Stomach (tissue), 4 donors: ENCODE results near the gene CXADR.

Experiments
- EP300 ChIP-seq: sonication (generic); formaldehyde crosslinking; IDR thresholded peaks from one replicate; pipeline ENCODE4 v1.6.1; 2017; ENCODE audit warnings: antibody characterized with exemption
- POLR2A ChIP-seq, 4 donors: fragments of 450-650 bp; IDR thresholded peaks; one replicate each; pipeline ENCODE4 v1.6.1; 2016; ENCODE audit warnings: antibody characterized with exemption in 4 of 4, control low read depth in 2 of 4, mild to moderate bottlenecking in 1 of 4, moderate library complexity in 1 of 4
- POLR2AphosphoS5 ChIP-seq, 3 donors: sonication (generic); formaldehyde crosslinking; IDR thresholded peaks; one replicate each; pipeline ENCODE4 v1.6.1; 2016; ENCODE audit warnings: antibody characterized with exemption in 3 of 3
- TF ChIP-seq, protein P1 (sequence below), 7 experiments: fragments of 450-650 bp in 4 of 7; fragments of 200-600 bp in 3 of 7; sonication (generic) in 3 of 7; IDR thresholded peaks; one replicate each; pipeline ENCODE4 v1.5.1; 2016 to 2019; ENCODE audit warnings: antibody characterized with exemption in 7 of 7, control low read depth in 2 of 7, mild to moderate bottlenecking in 1 of 7

DNA sequence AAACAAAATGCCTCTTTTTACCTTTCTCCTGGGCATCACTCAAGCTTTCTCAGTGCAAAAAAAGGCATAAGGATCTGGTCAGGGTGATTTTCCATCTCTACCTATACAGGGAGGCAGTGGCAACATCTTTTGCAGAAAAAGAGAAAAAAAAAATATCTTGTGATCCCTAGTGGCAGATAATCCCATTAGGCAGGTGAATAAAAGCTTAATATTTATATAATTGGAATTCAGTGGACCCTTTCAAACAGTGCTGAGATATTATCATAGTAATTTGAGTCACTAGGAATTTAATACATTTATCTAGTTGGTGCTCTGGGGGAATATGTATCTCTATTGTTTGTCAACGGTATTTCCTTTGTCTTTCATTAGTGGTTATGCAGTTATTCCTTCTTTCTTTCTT is 29.9 kb upstream of the CXADR start:
- TF ChIP-seq EP300 (no peak), POLR2A (IDR thresholded peaks at IDR 0.05) (no peak), POLR2AphosphoS5 (IDR thresholded peaks at IDR 0.05) (no peak)
- TF ChIP-seq, protein P1, sequence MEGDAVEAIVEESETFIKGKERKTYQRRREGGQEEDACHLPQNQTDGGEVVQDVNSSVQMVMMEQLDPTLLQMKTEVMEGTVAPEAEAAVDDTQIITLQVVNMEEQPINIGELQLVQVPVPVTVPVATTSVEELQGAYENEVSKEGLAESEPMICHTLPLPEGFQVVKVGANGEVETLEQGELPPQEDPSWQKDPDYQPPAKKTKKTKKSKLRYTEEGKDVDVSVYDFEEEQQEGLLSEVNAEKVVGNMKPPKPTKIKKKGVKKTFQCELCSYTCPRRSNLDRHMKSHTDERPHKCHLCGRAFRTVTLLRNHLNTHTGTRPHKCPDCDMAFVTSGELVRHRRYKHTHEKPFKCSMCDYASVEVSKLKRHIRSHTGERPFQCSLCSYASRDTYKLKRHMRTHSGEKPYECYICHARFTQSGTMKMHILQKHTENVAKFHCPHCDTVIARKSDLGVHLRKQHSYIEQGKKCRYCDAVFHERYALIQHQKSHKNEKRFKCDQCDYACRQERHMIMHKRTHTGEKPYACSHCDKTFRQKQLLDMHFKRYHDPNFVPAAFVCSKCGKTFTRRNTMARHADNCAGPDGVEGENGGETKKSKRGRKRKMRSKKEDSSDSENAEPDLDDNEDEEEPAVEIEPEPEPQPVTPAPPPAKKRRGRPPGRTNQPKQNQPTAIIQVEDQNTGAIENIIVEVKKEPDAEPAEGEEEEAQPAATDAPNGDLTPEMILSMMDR (IDR thresholded peaks at IDR 0.05): no peak
